ENCODE measurements around the gene DPYSL4.

GRCh38 chr10:132174237-132174636 is 12.5 kb upstream of the DPYSL4 start:
- TF ChIP-seq POLR2AphosphoS5 (IDR thresholded peaks at IDR 0.05; ENCODE audit: low read depth, low read length) = no peak
- TF ChIP-seq CTCF (IDR thresholded peaks at IDR 0.05) = no peak

Data from Panc1 (cell line).